Measurements from ENCODE around the gene RCC1.

GRCh38 chr1:28482138-28482537 is 23.7 kb upstream of the RCC1 start:
- TF ChIP-seq EGR1 (IDR thresholded peaks at IDR 0.05; ENCODE audit: low read depth in 2 of 2) (no peak), RXRA (IDR thresholded peaks at IDR 0.05) (no peak)

Data from liver (tissue), 2 donors.